NCI-H345 treated with DMSO at 0.1 percent for 48 hours (cell line): ENCODE data around the gene PGP.

ENCODE experiments used
- DNase-seq: peaks from one replicate; lab custom pipeline; 2025; ENCODE audit not compliant: unreplicated experiment; lab: John Stamatoyannopoulos, UW

PGP gene

GRCh38 chr16:2166263-2167067, 48.2 kb downstream of the PGP start:
- DNase-seq: no peak

GRCh38 chr16:2165861-2166260, 48.8 kb downstream of the PGP start:
- no peak for DNase-seq

- DNase-seq: no peak
Measured at GRCh38 chr16:2163211-2163881, 51.3 kb downstream of the PGP start.

GRCh38 chr16:2162676-2163118, 51.9 kb downstream of the PGP start:
- no peak for DNase-seq

GRCh38 chr16:2161911-2162310, 52.7 kb downstream of the PGP start:
- no peak for DNase-seq
